Measurements from ENCODE around the gene MRTO4.

DNA sequence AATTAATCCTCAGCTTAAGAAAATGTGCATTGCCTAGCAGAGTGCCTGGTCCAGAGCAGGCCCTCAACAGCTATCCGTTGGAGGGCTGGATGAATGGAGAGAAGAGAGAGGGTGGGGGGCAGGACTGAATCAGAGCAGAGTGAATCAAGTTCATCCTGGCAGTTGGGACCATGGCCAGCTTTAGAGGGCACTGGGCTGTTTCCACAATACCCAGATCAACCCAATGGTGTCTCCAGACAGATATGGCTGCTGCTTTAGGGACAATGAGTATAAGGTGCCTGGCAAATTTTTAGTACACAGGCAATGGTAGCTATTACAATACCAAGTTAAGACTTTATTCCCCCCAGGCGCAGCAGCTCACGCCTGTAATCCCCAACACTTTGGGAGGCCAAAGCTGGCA lies 17.4 kb upstream of the MRTO4 start:
- no peak for TF ChIP-seq EZH2 (IDR thresholded peaks at IDR 0.05; ENCODE audit: borderline replicate concordance)
- TF ChIP-seq, protein P1, sequence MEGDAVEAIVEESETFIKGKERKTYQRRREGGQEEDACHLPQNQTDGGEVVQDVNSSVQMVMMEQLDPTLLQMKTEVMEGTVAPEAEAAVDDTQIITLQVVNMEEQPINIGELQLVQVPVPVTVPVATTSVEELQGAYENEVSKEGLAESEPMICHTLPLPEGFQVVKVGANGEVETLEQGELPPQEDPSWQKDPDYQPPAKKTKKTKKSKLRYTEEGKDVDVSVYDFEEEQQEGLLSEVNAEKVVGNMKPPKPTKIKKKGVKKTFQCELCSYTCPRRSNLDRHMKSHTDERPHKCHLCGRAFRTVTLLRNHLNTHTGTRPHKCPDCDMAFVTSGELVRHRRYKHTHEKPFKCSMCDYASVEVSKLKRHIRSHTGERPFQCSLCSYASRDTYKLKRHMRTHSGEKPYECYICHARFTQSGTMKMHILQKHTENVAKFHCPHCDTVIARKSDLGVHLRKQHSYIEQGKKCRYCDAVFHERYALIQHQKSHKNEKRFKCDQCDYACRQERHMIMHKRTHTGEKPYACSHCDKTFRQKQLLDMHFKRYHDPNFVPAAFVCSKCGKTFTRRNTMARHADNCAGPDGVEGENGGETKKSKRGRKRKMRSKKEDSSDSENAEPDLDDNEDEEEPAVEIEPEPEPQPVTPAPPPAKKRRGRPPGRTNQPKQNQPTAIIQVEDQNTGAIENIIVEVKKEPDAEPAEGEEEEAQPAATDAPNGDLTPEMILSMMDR (IDR thresholded peaks at IDR 0.05; ENCODE audit: poor library complexity): no peak
